HG03457 (cell line): Measurements from ENCODE around the gene TIE1.

Experiments
- ATAC-seq: cut with Tn5 transposase; IDR thresholded peaks from one replicate; pipeline ENCODE4 v1.9.1; 2021; ENCODE audit warnings: moderate number of reproducible peaks; ENCODE audit not compliant: unreplicated experiment

The TIE1 gene

DNA sequence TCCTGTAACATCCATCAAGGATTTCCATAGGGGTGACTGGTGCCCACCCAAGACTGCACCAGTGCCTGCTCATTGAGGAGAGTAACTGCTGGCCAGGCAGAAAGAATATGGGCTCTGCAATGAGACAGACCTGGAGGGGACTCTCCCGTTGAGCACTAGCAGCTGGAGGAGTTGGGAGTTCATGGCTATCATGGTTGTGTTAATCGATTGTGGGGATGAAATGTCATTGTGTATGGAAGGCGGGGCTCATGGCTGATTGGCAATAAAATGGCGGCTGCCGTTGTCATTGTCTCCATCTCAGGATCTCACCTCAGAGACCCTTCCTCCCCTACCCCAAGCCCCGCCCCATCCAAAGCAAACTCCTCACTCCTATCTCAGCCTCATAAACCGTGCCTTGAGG is 27.1 kb upstream of the TIE1 start:
- ATAC-seq: no peak

DNA sequence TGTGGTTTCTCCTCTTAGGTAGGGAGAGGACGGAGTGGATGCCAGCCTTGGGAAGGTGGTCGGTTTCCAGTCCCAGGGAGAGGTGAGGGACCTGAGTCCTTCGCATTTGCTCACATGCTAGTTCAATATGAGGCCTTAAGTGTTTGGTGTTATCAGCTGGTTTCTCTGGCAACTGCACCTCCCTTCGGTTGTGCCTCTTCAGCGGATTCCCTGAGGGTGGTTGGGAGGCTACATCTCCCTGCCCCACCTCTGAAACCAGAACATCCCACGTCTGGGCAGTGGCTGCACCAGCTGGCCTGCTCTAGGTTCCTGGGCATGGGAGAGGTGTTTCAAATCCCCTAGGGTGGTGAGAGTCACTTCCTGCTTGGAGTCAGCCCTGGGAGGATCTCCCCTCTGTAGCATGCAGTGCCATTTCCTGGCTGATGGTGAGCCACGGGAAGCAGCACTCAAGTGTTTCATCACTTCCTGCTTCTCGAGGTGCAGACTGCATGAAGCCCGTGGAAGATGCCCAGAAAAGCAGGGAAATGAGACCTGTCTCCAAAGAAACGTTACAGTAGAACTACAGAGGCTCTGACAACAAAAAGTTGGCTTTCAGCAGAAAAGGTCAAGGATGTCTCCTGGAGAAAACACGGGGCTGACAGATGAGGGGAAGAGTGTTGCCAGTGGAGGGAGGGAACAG is 26.5 kb upstream of the TIE1 start:
- ATAC-seq: no peak

DNA sequence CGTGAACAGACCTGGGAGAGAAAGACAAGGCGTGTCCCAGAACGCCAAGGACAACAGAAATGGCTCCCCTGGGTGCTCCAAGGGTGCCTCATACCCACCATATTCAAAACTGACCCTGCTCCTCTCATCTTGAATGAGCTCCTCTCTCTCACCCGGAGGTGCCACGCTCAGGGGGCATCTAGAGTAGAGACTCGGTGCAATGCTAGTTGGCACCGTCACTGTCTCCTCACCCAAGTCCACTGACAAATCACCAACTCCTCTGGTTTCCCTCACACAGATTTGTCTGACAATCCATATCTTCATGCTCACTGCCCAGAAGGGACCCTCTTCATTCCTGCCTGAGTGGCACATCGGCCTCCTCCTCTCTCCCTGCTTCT is 26.0 kb upstream of the TIE1 start:
- ATAC-seq: no peak

DNA sequence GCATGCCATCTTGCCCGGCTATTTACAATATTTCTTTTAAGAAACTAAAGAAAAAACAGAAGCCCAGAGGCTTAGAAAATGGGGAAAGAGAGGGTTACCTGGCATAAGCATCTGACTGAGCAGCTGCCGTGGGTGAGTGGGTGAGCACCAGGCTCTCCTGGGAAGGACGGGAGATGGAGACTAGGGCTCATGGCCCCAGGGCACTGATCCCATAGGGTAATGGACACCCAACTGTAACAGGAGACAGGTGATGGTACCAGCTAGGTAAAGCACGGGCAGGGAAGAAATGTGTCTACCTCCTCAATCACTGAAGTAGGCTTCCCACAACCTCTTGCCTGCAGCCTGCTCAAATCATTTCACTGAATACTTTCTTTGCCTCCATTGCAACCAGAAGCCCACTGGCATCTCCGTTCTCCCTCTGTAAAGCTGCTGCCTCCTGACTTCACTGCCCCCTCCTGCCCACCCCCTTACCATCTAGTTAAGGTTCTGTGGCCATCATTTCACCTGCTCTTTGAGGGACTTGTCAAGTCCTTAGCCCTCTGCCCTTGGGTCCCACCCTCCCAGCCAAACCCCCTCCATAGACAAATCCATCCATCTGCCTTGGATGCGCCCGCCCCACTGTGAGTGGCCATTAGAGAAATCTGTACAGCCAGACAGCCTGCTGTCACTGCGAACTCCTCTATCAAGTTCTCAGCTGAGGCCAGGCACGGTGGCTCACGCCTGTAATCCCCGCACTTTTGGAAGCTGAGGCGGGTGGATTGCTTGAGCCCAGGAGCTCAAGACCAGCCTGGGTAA is 24.8 kb upstream of the TIE1 start:
- ATAC-seq: no peak

DNA sequence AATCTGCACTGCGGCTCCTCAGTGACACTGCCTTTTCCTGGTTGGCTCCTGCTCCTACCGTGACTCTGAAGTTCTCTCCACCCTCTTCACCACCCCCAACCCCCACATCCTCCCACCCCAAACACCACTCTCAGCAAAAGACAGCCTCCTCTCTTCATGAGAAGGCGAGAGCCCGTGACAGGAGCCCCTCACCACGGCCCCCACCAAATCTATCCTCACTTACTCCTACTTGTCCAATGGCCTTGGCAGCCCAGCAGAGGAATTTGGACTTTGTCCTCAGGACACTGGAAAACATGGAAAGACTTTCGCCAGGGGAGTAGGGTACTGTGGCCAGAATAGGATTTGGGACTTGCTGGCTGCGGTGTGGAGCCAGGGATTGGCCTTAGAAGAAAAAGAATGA is 24.1 kb upstream of the TIE1 start:
- ATAC-seq: no peak

DNA sequence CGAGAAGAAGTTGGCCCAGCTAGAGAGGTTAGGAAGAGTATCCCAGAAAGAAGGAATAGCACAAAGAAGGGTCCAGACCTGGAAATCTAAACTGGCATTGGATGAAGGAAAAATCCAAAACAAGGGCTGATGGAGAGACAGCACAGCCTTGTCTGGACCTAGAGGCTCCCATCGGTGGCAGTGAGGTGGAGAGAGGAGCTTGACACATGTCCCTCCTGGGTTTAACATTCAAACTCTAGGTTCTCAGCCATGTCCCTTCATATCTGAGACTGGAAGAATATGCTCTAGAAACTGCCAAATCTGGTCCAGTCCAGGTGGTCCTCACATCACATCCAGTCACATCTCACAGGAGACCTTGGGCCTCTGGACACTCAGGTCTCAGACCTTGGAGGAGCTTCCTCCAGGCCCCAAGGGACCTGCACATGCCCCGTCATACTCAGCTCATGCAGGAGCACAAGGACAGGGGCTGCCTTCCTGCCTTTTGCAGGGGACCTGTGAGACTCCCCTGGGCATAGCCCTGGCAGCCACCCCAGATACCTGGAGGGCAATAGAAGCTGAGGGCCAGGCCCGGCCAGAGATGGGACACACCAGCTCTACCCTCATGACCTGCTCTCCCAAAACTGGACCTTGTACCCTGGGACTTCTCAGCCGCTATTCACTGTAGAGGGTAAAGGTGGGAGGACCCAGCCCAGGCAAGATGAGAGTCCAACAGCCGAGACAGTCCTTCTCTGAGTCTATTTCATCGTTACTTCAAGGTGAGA is 23.5 kb upstream of the TIE1 start:
- ATAC-seq: no peak

DNA sequence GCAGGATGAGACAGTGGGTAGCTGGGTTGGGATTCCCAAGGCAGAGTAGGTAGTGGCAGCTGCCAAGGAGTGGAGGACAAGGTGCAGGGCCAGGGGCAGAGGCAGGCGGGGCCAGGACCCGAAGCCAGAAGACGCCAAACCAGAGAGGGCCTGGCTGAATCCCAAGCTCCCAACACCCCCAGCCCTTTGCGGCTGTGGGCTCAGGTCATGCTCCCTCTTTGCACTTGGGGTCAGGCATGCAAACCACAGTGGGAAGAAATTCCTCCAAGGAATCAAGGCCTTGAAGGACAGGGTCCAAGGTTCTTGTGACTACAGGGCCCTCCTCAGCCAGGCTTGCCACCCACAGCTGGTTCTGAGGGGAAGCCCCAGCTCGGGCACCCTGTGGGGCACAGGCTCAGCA is 21.6 kb upstream of the TIE1 start:
- no peak for ATAC-seq

DNA sequence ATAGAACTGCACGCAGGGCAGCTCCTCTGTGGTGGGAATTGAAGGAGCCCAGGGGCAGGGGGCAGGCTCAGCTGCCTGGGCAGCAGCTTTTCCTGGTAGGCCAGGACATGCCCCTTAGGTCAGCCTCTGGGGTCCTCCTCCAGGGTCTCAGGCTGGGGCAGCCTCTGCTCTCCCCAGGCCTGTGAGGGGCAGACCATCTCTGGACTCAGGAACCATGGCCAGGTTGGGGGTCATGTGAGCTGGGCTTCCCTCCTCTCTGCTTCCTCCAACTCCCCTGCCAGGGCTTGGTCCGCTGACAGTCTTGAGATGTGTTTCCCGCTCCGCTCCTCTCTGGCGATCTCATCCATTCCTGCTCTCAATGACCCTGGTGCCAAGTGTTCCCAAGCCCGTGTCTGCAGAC is 21.1 kb upstream of the TIE1 start:
- ATAC-seq: no peak

DNA sequence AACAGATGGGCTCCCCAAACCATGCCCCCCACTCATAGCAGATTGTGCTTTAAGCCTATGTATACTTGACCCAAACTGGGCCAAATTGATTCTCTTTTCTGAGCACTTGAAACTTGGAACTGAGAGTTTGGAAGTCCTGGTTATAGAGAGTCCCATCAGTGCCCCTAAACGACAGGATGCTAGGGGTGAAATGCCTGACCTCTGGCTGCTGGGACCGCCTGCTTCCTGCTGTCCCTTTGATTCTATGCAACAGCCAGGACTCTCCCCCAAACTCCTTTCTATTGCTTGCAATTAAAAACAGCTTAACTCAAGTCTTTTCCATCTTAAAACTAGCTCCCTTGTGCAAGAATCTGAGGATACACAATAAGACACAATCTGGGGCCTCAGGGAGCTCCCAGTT is 20.1 kb upstream of the TIE1 start:
- no peak for ATAC-seq

DNA sequence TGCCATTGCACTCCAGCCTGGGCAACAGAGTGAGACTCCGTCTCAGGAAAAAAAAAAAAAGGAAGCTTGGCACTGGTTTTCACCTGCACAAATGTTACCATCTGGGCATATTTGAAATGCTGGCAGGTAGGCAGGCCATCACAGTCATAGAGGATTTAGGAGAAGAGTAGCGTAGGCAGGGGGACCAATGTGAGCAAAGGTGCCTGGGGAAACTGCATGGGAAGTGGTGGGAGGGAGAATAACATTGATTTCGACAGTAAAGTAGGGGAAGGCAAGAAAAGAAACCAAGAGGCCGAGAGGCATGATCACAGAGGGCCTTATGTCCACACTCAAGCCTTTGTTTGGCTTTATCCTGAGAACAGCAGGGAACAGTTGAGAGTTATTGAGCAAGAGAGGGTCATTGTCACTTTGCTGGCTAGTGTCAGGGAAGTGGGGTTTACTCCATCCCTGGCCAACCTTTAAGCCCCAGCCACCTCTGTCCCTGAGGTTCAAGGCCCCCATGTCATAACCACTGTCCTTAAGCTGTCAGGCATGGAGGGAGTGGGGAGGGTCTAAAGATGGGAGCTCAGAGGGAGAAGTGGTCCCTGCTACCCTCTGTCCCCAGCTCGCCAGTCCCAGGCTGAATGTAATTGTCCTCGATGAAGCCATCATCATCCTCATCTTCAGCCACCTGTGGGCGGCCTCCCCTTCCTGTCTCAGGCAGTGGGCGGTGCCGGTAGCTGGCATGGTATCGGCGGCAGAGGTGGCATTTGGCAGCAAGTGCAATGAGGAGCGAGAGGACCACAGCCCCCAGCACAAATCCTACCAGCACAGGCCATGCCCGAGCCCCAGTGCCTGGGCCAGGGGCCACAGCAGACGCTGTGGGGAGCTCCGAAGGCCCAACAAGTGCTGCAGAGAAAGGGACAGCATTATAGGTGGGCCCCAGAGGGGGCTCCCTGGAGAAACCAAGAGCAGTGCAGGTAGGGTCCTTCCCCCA is 18.3 kb upstream of the TIE1 start:
- no peak for ATAC-seq

DNA sequence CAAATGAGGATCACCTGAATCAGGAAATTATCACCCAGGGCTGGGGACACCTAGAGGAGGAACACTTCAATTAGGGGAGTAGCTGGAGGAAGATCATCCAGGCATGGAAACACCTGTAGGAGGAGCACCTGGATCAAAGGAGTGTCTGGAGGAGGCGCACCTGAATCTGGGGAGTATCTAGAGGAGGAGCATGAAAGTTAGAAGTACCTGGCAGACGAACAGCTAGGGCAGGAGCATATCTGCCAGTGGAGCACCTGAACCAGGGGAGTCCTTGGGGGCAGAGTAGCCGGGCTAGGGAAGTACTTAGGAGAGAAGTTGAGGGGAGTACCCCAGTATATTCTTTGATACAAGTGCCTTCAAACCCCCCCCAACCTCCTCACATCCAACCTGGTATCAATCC is 16.7 kb upstream of the TIE1 start:
- ATAC-seq: no peak

DNA sequence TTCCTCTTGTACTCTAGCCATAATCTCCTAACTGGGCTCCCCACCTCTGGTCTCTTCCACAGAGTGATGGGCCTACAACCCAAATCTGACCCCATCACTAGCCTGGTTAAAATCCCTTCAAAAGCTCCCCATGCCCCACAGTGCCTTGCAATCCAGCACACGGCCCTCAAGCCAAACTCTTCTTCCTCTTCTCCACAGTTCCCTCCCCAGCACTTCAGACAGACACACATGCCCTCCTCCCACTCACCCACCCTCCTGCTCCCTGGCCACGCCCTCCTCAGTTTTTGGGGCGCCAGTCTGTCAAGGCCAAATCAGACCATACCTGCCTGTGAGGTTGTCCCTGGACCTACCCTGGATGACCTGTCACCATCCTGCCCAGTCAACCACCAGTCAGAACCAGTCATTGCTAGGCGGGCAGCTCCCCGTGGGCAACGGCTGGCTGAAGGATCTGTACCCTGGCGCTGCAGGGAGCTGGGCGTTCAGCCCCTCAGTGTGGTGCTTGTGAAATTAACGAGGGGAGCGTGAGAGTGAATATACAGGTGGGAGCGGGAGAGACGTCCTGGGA is 16.2 kb upstream of the TIE1 start:
- no peak for ATAC-seq

DNA sequence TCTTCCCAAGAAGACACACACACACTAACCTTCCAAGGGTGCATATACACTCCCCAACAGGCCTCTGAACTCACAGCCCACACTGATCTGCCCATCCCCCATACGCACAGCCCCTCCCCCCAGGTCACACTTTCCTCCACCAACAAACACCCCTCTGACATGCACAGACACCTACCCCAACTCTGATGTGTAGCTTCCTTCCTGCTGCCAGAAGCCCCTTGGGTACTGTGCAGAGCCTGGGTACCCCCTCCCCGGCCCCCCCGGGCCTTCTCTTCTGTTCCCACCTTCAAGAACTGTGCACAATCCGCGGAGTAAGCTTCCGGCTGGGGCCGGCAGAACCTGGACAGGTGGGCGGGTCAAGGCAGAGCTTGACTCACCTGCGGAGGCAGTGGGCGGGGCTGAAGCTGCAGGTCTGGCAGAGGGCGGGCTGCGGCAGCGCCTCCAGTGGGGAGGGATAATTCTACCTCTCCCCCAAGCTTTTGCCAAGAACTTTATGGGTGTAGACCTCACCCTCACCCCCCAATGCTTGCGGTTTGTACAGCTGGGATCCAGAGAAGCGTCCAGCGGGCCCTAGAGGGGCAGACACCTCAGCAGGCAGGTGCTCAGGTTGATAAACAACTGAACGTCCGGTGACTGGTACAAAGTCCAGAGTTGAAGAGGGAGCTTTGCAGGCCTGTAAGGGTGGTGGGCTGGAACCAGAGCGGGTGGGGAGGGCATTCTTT is 15.4 kb upstream of the TIE1 start, which contains the start of gene C1orf210:
C1orf210 (minus strand) TSS at position 313 of the 722 bp plus-strand sequence. CDS start 2,311 bp downstream, outside the sequence.
- no peak for ATAC-seq

DNA sequence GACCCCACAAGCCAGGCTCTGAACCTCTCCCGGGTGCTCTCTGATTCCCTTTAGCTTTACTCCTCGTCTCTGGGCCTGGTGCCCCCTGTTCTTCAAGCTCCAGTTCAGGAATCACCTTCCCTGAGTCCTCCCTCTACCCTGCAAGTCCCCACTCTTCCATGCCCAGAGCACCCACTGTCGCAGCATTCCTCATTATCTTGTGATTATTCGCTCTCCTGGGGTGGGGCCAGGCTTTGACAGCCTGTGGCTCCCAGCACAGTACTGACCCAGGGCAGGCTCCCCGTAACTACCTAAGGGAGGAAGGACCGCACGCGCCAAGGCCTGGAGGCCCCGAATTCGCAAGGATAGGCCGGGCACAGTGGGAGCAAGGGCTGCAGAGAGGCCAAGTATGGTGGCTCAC is 14.7 kb upstream of the TIE1 start:
- no peak for ATAC-seq

DNA sequence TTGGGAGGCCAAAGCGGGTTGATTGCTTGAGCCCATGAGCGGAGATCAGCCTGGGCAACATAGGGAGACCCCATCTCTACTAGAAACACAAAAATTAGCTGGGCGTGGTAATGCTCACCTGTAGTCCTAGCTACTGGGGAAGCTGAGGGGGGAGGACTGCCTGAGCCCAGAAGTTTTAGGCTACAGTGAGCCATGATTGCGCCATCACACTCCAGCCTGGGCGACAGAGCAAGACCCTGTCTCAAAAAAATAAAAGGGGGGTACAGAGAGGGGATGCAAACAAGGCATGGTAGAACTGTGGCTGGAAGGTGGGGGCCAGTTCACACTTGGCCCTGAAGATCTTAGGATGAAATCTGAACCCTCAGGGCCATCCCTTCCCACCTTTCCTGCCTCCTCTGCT is 14.2 kb upstream of the TIE1 start:
- no peak for ATAC-seq

DNA sequence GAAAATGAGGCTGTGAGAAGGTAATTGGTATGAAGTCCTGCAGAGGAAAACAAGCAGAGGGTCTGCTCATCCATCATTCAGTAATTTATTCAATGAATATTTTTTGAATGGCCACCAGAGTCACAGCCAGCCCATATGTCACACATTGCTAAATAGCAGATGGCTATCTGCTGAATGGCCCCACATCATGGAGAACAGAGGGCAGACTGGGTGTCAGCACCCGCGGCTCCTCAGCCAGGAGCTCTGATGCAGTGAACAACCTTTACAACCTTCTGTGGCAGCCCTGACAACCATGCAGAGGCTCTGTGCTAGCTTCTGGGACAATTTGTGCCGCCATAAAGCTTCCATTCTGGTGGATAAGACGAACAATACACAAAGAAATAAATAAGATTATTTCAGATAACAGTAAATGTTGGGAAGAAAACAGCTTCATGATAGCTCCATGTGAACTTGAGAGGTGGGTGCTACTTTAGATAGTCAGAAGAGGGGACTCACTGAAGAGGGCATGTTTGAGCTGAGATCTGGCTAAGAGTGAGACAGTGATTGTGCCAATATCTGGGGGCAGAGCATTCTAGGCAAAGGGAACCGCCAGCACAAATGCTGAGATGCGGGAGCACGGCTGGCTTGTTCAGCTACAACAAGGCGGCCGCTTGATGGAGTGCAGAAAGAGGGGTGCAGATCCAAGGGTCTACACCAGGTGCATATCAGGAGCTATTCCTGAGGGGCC is 12.6 kb upstream of the TIE1 start:
- no peak for ATAC-seq

DNA sequence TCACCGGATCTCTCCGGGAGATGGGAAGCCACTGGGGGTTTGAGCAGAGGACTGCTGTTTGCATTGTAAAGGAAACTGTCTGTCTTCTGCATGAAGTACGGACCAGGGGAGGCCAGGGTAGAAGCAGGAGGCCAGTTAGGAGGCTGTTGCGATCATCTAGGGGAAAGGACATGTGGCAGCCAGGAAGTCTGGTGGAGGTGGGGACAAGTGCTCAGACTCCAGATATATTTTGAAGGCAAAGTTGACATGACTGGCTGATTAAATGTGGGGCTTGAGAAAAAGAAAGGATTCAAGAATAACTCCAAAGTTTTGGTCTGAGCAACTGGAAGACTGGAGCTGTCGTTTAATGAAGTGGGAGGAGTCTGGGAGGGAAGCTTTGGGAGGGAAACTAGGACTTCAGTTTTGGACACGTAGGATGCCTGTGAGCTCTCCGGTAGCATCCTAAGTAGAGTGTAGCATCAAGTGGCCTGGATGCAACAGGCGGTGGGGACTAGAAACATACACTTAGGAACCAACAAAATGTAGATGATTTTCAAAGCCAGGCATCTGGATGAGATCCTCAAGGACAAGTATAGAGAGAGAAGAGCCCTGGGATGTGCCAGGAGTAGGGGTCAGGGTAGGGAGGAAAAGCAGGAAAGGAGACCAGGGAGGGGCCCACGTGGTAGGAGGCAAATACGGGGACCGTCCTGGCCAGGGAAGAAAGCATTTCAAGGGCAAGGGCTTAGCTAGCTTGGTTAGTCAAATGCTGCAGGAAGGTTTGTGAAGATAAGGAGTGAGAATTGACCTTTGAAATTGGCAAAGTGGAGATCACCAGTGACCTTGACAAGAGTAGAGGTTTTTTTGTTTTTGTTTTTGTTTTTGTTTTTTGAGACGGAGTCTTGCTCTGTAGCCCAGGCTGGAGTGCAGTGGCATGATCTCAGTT is 11.7 kb upstream of the TIE1 start:
- ATAC-seq: no peak

DNA sequence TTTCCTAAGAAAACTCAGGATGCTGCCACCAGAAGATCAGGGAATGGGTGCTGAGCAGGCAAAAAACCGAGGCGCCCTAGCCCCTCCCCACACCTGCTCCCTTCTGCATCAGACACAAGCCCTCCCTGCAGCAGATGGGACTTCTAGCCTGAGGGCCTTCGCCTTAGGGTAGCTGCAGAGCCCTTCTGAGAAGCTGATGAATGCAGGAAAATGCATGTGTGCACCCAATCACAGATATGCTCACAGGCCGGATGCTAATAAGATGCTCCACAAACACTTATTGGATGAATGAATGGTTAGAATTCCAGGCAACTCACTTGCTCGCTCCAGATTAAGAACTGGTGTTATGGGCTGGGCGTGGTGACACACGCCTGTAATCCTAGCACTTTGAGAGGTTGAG is 8.6 kb upstream of the TIE1 start:
- no peak for ATAC-seq
